ENCODE measurements around the gene TM9SF1. TPM values are rescaled to one million over a fixed set of nuclear protein-coding genes. Genes with fewer than 3 reads are reported as not detected.

Gene TM9SF1
- total RNA-seq, 1 experiment from 2014 or later: 41.9 TPM

DNA sequence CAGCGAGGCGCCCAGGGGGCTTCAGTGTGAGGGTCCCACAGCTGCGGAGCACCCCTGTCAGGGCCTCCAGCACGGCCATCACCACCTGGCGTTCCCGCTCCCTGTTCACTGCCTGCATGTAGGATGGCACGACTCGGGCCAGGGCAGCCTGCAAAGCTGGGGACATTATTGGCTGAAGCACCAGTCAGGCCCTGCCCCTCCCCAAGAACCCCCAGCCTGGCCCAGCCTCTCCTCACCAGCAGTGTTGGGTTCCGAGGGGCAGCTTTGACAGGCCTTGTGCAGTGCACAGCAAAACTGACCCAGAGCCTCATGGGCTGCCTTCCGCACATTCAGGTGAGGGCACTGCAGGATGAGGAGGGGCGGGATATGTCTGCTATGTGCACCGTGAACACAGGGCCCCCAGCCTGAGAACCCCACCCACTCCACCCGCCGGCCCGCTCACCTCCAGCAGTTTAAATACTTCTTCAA is 12.2 kb downstream of the TM9SF1 start:
- BruUV-seq (replicated peaks): no TSS peak
- TF ChIP-seq, protein P1, sequence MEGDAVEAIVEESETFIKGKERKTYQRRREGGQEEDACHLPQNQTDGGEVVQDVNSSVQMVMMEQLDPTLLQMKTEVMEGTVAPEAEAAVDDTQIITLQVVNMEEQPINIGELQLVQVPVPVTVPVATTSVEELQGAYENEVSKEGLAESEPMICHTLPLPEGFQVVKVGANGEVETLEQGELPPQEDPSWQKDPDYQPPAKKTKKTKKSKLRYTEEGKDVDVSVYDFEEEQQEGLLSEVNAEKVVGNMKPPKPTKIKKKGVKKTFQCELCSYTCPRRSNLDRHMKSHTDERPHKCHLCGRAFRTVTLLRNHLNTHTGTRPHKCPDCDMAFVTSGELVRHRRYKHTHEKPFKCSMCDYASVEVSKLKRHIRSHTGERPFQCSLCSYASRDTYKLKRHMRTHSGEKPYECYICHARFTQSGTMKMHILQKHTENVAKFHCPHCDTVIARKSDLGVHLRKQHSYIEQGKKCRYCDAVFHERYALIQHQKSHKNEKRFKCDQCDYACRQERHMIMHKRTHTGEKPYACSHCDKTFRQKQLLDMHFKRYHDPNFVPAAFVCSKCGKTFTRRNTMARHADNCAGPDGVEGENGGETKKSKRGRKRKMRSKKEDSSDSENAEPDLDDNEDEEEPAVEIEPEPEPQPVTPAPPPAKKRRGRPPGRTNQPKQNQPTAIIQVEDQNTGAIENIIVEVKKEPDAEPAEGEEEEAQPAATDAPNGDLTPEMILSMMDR (IDR thresholded peaks at IDR 0.05; ENCODE audit: insufficient read depth in 1 of 2, low read depth in 1 of 2, low read length in 1 of 2, severe bottlenecking in 1 of 2, unreplicated experiment in 1 of 2): no peak
- Mint-ChIP-seq H3K36me3 (ENCODE audit: insufficient read depth, unreplicated experiment) (peaks cover 57% of the 10 kb centered on the region), H3K4me3 (ENCODE audit: unreplicated experiment) (no peak overlapping the region), H3K9me3 (ENCODE audit: unreplicated experiment) (no peaks in the 10 kb centered on the region), H3K4me1 (ENCODE audit: low read depth, unreplicated experiment) (peaks cover 7% of the 10 kb centered on the region), H3K27me3 (ENCODE audit: insufficient read depth, unreplicated experiment) (no peaks in the 10 kb centered on the region), H3K27ac (ENCODE audit: unreplicated experiment) (no peak overlapping the region)
- no peak for DNase-seq
- Histone ChIP-seq H3K9me3 (no peaks in the 10 kb centered on the region), H3K4me1 (no peaks in the 10 kb centered on the region), H3K27me3 (replicated peaks; ENCODE audit: control insufficient read depth, insufficient read depth, low read length) (no peaks in the 10 kb centered on the region), H3K36me3 (ENCODE audit: control insufficient read depth, insufficient read depth, low read length) (peaks cover 3% of the 10 kb centered on the region), H3K4me3 (ENCODE audit: low read depth, low read length) (no peak overlapping the region)
- intact Hi-C loops (cut with micrococcal nuclease; ENCODE audit: unreplicated experiment): no loop called here
- ChIA-PET POLR2A (no interaction called here), CTCF (no interaction called here)

DNA sequence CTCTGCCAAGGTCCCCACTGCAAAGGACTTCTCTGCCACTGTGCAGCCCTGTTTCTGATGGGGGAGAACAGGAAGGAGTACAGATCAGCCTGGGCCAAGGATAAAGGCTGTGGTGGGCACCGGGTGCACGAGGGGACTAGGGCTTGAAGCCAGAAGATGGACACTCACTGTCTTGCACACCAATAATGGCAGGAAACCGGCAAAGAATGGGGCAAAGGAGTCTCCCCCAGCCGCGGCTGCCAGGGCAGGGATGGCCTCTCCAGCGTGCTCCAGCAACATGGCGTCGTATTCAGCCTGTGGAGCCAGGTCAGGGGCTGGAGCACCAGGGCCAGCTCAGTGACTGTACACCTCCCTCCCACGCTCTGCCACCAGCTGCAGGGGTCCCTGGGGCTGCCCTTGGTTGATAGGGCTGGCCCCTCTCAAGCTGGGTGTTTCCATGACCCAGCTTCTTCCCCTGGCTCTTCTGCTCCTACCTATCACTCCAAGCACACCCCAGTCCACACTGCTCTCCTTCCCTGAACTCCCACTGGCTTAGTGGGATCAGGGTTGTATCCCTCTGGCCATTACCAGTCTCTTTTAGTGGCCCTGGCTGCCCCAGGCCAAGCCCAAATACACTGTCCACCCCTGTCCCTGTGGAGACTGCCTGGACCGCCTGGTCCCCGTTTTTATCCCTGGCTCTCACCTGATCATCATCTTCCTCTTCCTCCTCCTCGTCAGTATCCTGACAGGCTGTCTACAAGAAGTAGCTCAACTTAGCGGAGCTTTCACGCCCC is 12.9 kb downstream of the TM9SF1 start:
- H3K4me1 ChIP-seq: no peaks in the 10 kb centered on the region
- no peaks in the 10 kb centered on the region for H3K9me3 ChIP-seq
- H3K27ac Mint-ChIP-seq (ENCODE audit: unreplicated experiment): no peak overlapping the region
- ChIA-PET CTCF (no interaction called here), POLR2A (no interaction called here)
- H3K4me3 Mint-ChIP-seq (ENCODE audit: unreplicated experiment): no peak overlapping the region
- no peaks in the 10 kb centered on the region for H3K27me3 ChIP-seq (replicated peaks; ENCODE audit: control insufficient read depth, insufficient read depth, low read length)
- intact Hi-C loops (cut with micrococcal nuclease; ENCODE audit: unreplicated experiment): no loop called here
- peaks cover 4% of the 10 kb centered on the region for H3K4me1 Mint-ChIP-seq (ENCODE audit: low read depth, unreplicated experiment)
- no TSS peak for BruUV-seq (replicated peaks)
- TF ChIP-seq, protein P1 (IDR thresholded peaks at IDR 0.05; ENCODE audit: insufficient read depth in 1 of 2, low read depth in 1 of 2, low read length in 1 of 2, severe bottlenecking in 1 of 2, unreplicated experiment in 1 of 2): no peak
- H3K36me3 Mint-ChIP-seq (ENCODE audit: insufficient read depth, unreplicated experiment): peaks cover 57% of the 10 kb centered on the region
- H3K4me3 ChIP-seq (ENCODE audit: low read depth, low read length): no peak overlapping the region
- H3K27me3 Mint-ChIP-seq (ENCODE audit: insufficient read depth, unreplicated experiment): no peaks in the 10 kb centered on the region
- H3K36me3 ChIP-seq (ENCODE audit: control insufficient read depth, insufficient read depth, low read length): peaks cover 3% of the 10 kb centered on the region
- DNase-seq: no peak
- no peaks in the 10 kb centered on the region for H3K9me3 Mint-ChIP-seq (ENCODE audit: unreplicated experiment)

DNA sequence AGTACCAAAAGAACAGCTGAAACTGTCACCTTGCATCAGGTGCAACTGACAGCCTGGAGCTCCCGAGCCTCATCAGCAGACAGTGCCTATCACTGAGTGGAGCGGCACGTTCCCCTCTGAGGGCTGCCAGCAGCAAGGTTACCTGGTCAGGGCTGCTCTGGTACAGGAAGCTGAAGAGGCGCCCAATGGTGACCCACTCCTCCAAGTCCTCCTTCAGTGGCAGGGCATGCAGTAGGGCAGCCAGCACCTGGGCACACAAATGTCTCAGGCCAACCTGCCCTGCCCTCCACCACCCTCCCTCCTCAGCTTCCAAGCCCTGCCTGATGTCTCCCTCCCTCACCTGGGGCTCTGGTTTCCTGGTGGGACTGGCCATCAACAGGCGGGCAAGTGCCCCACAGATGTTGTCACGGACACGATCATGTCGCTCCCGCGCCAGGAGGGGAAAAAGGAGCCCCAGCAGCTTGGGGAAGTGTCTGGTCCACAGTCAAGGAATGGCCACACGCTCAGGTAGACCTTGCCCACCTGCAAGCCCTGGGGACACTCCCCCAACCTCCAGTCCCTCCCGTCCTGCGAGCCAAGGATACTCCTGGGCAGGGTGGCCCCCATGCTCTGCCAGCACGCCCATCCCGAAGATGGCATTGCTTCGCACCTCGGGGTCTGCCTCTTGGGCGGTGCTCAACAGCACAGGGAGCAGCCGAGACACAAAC is 13.7 kb downstream of the TM9SF1 start:
- Mint-ChIP-seq H3K4me1 (ENCODE audit: low read depth, unreplicated experiment) (no peaks in the 10 kb centered on the region), H3K4me3 (ENCODE audit: unreplicated experiment) (no peak overlapping the region), H3K36me3 (ENCODE audit: insufficient read depth, unreplicated experiment) (peaks cover 58% of the 10 kb centered on the region), H3K9me3 (ENCODE audit: unreplicated experiment) (no peaks in the 10 kb centered on the region), H3K27me3 (ENCODE audit: insufficient read depth, unreplicated experiment) (no peaks in the 10 kb centered on the region), H3K27ac (ENCODE audit: unreplicated experiment) (no peak overlapping the region)
- BruUV-seq (replicated peaks): no TSS peak
- peaks cover 3% of the 10 kb centered on the region for H3K36me3 ChIP-seq (ENCODE audit: control insufficient read depth, insufficient read depth, low read length)
- H3K4me3 ChIP-seq (ENCODE audit: low read depth, low read length): no peak overlapping the region
- TF ChIP-seq, protein P1 (IDR thresholded peaks at IDR 0.05; ENCODE audit: insufficient read depth in 1 of 2, low read depth in 1 of 2, low read length in 1 of 2, severe bottlenecking in 1 of 2, unreplicated experiment in 1 of 2): no peak
- ChIA-PET POLR2A (no interaction called here), CTCF (no interaction called here)
- H3K4me1 ChIP-seq: no peaks in the 10 kb centered on the region
- H3K27me3 ChIP-seq (replicated peaks; ENCODE audit: control insufficient read depth, insufficient read depth, low read length): no peaks in the 10 kb centered on the region
- intact Hi-C loops (cut with micrococcal nuclease; ENCODE audit: unreplicated experiment): no loop called here
- DNase-seq: no peak
- H3K9me3 ChIP-seq: no peaks in the 10 kb centered on the region

Measured in Caco-2 (cell line).